Loucy (cell line): ENCODE data around the gene ISM1.

ENCODE experiments used
- H2AFZ ChIP-seq: fragments of 200-600 bp; sonication (generic); 2 replicates; pipeline ENCODE4 v1.6.0; 2016; ENCODE audit warnings: antibody characterized with exemption, mild to moderate bottlenecking, low read length, moderate library complexity
- H3F3A ChIP-seq: fragments of 200-600 bp; 2 replicates; pipeline ENCODE4 v1.6.0; 2016; ENCODE audit warnings: antibody characterized with exemption, low read depth, mild to moderate bottlenecking
- H3K27me3 ChIP-seq: fragments of 200-600 bp; sonication (generic); 2 replicates; pipeline ENCODE4 v1.6.1; 2014; ENCODE audit warnings: low read length, mild to moderate bottlenecking; ENCODE audit not compliant: insufficient read depth, poor library complexity, severe bottlenecking
- H3K36me3 ChIP-seq: fragments of 200-600 bp; sonication (generic); 2 replicates; pipeline ENCODE4 v1.6.1; 2016; ENCODE audit warnings: low read length; ENCODE audit not compliant: insufficient read depth
- H3K4me1 ChIP-seq: fragments of 200-600 bp; sonication (generic); 2 replicates; pipeline ENCODE4 v1.5.1; 2014; ENCODE audit warnings: low read length, mild to moderate bottlenecking; ENCODE audit not compliant: insufficient read depth, poor library complexity, severe bottlenecking
- H3K4me2 ChIP-seq: fragments of 200-600 bp; sonication (generic); 2 replicates; pipeline ENCODE4 v1.6.0; 2014; ENCODE audit warnings: antibody characterized with exemption, low read length, low read depth, mild to moderate bottlenecking; ENCODE audit not compliant: poor library complexity, severe bottlenecking
- H3K4me3 ChIP-seq: fragments of 200-600 bp; sonication (generic); 2 replicates; pipeline ENCODE4 v1.5.1; 2014; ENCODE audit warnings: low read length, mild to moderate bottlenecking, mixed read lengths; ENCODE audit not compliant: poor library complexity, severe bottlenecking
- H3K79me2 ChIP-seq: fragments of 200-600 bp; sonication (generic); 2 replicates; pipeline ENCODE4 v1.6.1; 2014; ENCODE audit warnings: low read length; ENCODE audit not compliant: insufficient read depth
- H3K9ac ChIP-seq: fragments of 200-600 bp; sonication (generic); 2 replicates; pipeline ENCODE4 v1.6.0; 2014; ENCODE audit warnings: mild to moderate bottlenecking, low read depth, low read length, moderate library complexity; ENCODE audit not compliant: poor library complexity, severe bottlenecking
- H3K9me2 ChIP-seq: fragments of 200-600 bp; sonication (generic); replicated peaks from 2 replicates; pipeline ENCODE4 v1.6.1; 2016; ENCODE audit warnings: low read depth, low read length, mixed read lengths
- H3K9me3 ChIP-seq: fragments of 200-600 bp; sonication (generic); 2 replicates; pipeline ENCODE4 v1.6.1; 2014; ENCODE audit warnings: mild to moderate bottlenecking, antibody characterized with exemption, low read length, low read depth; ENCODE audit not compliant: insufficient read depth
- H4K20me1 ChIP-seq: fragments of 200-600 bp; sonication (generic); 2 replicates; pipeline ENCODE4 v1.6.0; 2014; ENCODE audit warnings: antibody characterized with exemption, low read length, mild to moderate bottlenecking; ENCODE audit not compliant: insufficient read depth, poor library complexity, severe bottlenecking
- EZH2phosphoT487 ChIP-seq: fragments of 200-600 bp; IDR thresholded peaks from 2 replicates; pipeline ENCODE4 v1.6.1; 2018; ENCODE audit warnings: antibody characterized with exemption, mild to moderate bottlenecking, moderate library complexity, borderline replicate concordance
- TF ChIP-seq, protein P1 (sequence below): fragments of 200-600 bp; sonication (generic); conservative IDR thresholded peaks from 2 replicates; pipeline ENCODE4 v1.5.1; 2014; ENCODE audit warnings: mild to moderate bottlenecking, antibody characterized with exemption, low read length

Gene ISM1

DNA sequence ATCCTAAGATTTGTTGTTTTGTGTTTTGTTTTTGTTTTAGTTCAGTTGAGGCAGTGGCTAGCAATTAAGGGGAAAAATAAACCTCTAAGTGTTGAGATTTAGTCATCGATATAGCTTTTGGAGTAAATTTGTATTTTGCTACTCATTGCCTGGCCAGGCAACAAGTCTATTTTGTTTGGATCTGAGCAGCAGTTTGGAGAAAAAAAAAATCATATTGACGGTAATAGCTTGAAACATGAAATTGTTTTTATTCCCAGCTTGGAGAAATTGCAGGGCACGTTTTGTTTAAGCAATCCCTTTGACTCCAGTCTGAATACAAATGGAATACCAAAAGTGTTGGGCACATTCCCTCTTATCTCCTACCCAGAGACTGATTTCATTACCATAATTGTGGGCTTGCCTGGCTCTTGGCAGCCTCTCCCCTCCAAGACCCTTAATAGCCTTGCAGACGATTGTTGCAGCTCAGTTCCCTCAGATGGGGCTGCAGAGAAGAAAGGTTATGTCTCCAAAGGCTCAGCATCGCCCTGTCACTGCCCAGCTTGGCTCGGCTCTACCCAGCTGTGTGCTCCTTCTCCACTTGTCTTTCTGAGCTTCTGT is 56.0 kb downstream of the ISM1 start:
- Histone ChIP-seq H3K9ac (no peak overlapping the region), H3K79me2 (no peaks in the 10 kb centered on the region), H4K20me1 (no peaks in the 10 kb centered on the region), H3K9me2 (no peaks in the 10 kb centered on the region), H3K4me1 (no peaks in the 10 kb centered on the region), H3K27me3 (no peaks in the 10 kb centered on the region), H3K4me3 (no peak overlapping the region), H3K9me3 (no peaks in the 10 kb centered on the region; the same call in 1 of the 2 replicates), H2AFZ (no peak overlapping the region), H3F3A (no peaks in the 10 kb centered on the region), H3K4me2 (no peak overlapping the region), H3K36me3 (no peaks in the 10 kb centered on the region)
- TF ChIP-seq, protein P1, sequence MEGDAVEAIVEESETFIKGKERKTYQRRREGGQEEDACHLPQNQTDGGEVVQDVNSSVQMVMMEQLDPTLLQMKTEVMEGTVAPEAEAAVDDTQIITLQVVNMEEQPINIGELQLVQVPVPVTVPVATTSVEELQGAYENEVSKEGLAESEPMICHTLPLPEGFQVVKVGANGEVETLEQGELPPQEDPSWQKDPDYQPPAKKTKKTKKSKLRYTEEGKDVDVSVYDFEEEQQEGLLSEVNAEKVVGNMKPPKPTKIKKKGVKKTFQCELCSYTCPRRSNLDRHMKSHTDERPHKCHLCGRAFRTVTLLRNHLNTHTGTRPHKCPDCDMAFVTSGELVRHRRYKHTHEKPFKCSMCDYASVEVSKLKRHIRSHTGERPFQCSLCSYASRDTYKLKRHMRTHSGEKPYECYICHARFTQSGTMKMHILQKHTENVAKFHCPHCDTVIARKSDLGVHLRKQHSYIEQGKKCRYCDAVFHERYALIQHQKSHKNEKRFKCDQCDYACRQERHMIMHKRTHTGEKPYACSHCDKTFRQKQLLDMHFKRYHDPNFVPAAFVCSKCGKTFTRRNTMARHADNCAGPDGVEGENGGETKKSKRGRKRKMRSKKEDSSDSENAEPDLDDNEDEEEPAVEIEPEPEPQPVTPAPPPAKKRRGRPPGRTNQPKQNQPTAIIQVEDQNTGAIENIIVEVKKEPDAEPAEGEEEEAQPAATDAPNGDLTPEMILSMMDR = no peak
- TF ChIP-seq EZH2phosphoT487 = no peak

DNA sequence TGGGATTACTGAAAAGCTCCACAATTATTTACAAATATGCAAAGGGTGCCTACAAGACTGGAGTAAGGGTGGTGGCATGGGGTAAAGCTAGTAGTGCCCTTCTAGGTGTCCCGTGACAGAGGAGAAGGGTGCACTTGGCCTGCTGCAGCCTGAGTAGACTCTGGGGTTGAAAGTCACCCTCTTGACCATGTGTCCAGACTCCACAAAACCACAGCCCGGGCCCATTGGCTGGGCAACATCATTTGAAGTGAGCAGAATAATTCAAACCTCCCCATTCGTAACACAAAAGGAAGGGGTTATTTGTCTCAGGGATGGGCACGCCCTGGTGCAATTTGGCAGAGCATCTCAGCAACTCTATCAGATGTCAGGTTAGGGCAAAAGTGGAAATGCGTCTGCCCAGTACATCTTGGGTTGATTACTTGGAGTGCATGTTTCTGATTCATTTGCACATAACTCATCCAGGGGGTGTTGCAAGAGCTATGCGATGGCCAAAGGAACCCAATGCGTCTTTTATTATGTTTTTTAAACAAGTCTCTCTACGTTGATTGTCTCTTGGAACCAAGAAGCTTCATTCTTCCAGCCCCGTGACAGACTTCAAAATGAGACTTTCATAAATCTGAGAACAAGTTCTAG is 56.7 kb downstream of the ISM1 start:
- Histone ChIP-seq H2AFZ (no peak overlapping the region), H3F3A (no peaks in the 10 kb centered on the region), H3K4me3 (no peak overlapping the region), H3K4me2 (no peak overlapping the region), H3K9me3 (no peaks in the 10 kb centered on the region; the same call in 1 of the 2 replicates), H3K4me1 (no peaks in the 10 kb centered on the region), H3K36me3 (no peaks in the 10 kb centered on the region), H4K20me1 (no peaks in the 10 kb centered on the region), H3K27me3 (no peaks in the 10 kb centered on the region), H3K9ac (no peak overlapping the region), H3K9me2 (no peaks in the 10 kb centered on the region), H3K79me2 (no peaks in the 10 kb centered on the region)
- no peak for TF ChIP-seq EZH2phosphoT487
- TF ChIP-seq, protein P1 = no peak

DNA sequence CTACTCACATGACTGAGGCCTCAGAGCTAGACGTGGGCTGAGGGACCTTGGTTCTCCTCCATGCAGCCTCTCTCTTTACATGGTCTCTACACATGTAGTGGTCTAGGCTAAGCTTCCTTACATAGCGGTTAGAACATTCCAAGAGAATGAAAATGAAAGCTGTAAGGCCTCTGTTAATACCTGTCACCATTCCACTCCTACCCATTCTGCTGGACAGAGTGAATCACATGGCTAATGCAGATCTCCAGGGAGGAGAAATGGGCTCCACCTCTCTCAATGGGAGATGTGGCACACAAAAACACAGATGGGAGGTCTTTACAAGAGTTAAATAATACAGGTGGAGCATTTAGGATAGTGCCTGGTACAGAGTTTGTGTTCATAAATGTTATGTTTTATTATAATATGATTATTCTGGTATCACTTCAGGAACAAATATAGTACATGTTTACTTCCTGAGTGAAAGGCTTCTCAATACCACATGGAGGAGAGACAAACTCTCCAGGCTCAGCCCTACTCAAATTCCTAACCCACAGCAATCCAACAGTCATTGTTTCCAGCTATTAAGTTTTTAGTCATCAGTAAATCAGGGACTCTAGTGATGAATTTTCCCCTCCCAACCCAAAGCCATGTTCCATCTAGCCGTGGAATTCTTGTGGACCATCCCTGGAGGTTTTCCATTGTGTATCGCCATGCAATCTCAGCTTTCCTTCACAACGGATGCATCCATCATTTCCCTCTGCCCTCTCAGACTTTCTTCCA is 57.9 kb downstream of the ISM1 start:
- Histone ChIP-seq H3K4me1 (no peaks in the 10 kb centered on the region), H4K20me1 (no peaks in the 10 kb centered on the region), H3K4me2 (no peak overlapping the region), H3K27me3 (no peaks in the 10 kb centered on the region), H3K9ac (no peak overlapping the region), H3K9me3 (no peaks in the 10 kb centered on the region; the same call in 1 of the 2 replicates), H3F3A (no peaks in the 10 kb centered on the region), H2AFZ (no peak overlapping the region), H3K36me3 (no peaks in the 10 kb centered on the region), H3K79me2 (no peaks in the 10 kb centered on the region), H3K9me2 (no peaks in the 10 kb centered on the region), H3K4me3 (no peak overlapping the region)
- TF ChIP-seq EZH2phosphoT487 = no peak
- TF ChIP-seq, protein P1 = no peak
